K562 (cell line): ENCODE data around the gene FMN2. TPM values are rescaled to one million over a fixed set of nuclear protein-coding genes. Genes with fewer than 3 reads are reported as not detected.

ENCODE experiments used
- ATAC-seq: fragments of 200-7000 bp; cut with Tn5 transposase; 3 replicates; pipeline ENCODE4 v1.9.1; 2020; ENCODE audit warnings: moderate library complexity
- BruUV-seq: library from RNA; stranded (reverse); fragments of 400-500 nt; replicated peaks from 2 replicates; lab custom pipeline; 2021; lab: Mats Ljungman, UMichigan
- CTCF ChIA-PET: fragments of 300-600 bp; formaldehyde crosslinking; extraction: SDS; loops from one replicate; lab custom pipeline; 2021; ENCODE audit warnings: low intra/inter-chr PET ratio; lab: Yijun Ruan, JAX
- POLR2A ChIA-PET: fragments of 300-600, 350-650 bp; sonication (Branson Sonifier 250); formaldehyde crosslinking; extraction: SDS; loops from one replicate; lab custom pipeline; 2021; ENCODE audit warnings: antibody characterized with exemption, inconsistent platforms; lab: Yijun Ruan, JAX
- DNase-seq, 4 experiments: peaks; one replicate each; pipeline versions ENCODE4 v3.0.0 to v3.0.0-alpha.2; 2011 to 2018; ENCODE audit warnings: low spot score in 3 of 4, mixed read lengths in 3 of 4; ENCODE audit errors: extremely low read depth in 1 of 4
- FAIRE-seq: peaks from 2 replicates; lab custom pipeline; 2011; peaks lifted over from hg19 to GRCh38; lab: Jason Lieb, UNC
- H2AFZ ChIP-seq: 2 replicates; pipeline ENCODE4 v1.6.0; 2011; ENCODE audit warnings: low read depth, low read length, control low read depth, inconsistent platforms
- H3K27ac ChIP-seq: fragments of 200-600 bp; 3 replicates; pipeline ENCODE4 v1.8.0; 2011; ENCODE audit warnings: low read depth, mild to moderate bottlenecking, control low read depth, inconsistent platforms, low read length, moderate library complexity, mixed read lengths; ENCODE audit errors: extremely low read depth
- H3K27me3 ChIP-seq, 2 experiments: fragments of 300-600 bp in 1 of 2; 2 replicates in 1 of 2; 3 replicates in 1 of 2; pipeline versions ENCODE4 v1.6.0 to v1.8.0; 2011; ENCODE audit warnings: inconsistent platforms in 2 of 2, low read length in 2 of 2, mild to moderate bottlenecking in 1 of 2, mixed read lengths in 1 of 2, moderate library complexity in 1 of 2; ENCODE audit not compliant: control insufficient read depth in 2 of 2, insufficient read depth in 2 of 2
- H3K36me3 ChIP-seq: fragments of 300-600 bp; 3 replicates; pipeline ENCODE4 v1.8.0; 2011; ENCODE audit warnings: mild to moderate bottlenecking, low read length, inconsistent platforms; ENCODE audit not compliant: control insufficient read depth, insufficient read depth
- H3K4me1 ChIP-seq, 2 experiments: fragments of 200-600 bp in 1 of 2; replicated peaks in 1 of 2; 2 replicates in 1 of 2; 3 replicates in 1 of 2; pipeline versions ENCODE4 v1.5.1 to v1.8.0; 2011; ENCODE audit warnings: inconsistent platforms in 2 of 2, low read length in 2 of 2, mild to moderate bottlenecking in 1 of 2, mixed read lengths in 1 of 2, moderate library complexity in 1 of 2; ENCODE audit not compliant: control insufficient read depth in 2 of 2, insufficient read depth in 2 of 2
- H3K4me2 ChIP-seq: 2 replicates; pipeline ENCODE4 v1.6.1; 2011; ENCODE audit warnings: low read length, control low read depth, inconsistent platforms, mixed read lengths; ENCODE audit not compliant: insufficient read depth
- H3K4me3 ChIP-seq: fragments of 200-600 bp; sonication (generic), shearing (Covaris generic); 2 replicates; pipeline ENCODE4 v1.5.1; 2016; ENCODE audit warnings: control low read depth, inconsistent platforms
- H3K79me2 ChIP-seq: fragments of 200-600 bp; 3 replicates; pipeline ENCODE4 v1.8.0; 2011; ENCODE audit warnings: low read length, inconsistent platforms; ENCODE audit not compliant: control insufficient read depth, insufficient read depth
- H3K9ac ChIP-seq, 2 experiments: 2 replicates each; pipeline versions ENCODE4 v1.6.0 to v1.6.1; 2011; ENCODE audit warnings: low read depth in 2 of 2, low read length in 2 of 2, control low read depth in 1 of 2, inconsistent platforms in 1 of 2, mild to moderate bottlenecking in 1 of 2, mixed read lengths in 1 of 2; ENCODE audit not compliant: insufficient read depth in 1 of 2
- H3K9me1 ChIP-seq: one replicate; pipeline ENCODE4 v1.6.0; 2011; ENCODE audit warnings: inconsistent platforms, mild to moderate bottlenecking, low read length, moderate library complexity; ENCODE audit not compliant: control insufficient read depth, insufficient read depth
- H3K9me3 ChIP-seq: replicated peaks from 2 replicates; pipeline ENCODE4 v1.5.1; 2011; ENCODE audit warnings: low read depth, low read length, inconsistent platforms; ENCODE audit not compliant: control insufficient read depth, insufficient read depth
- H4K20me1 ChIP-seq: replicated peaks from 2 replicates; pipeline ENCODE4 v1.6.1; 2011; ENCODE audit warnings: low read length, inconsistent platforms, mixed read lengths; ENCODE audit not compliant: control insufficient read depth, insufficient read depth
- CBFA2T2 ChIP-seq: fragments of 450-650 bp; conservative IDR thresholded peaks from 2 replicates; pipeline ENCODE4 v1.6.1; 2017; ENCODE audit warnings: mild to moderate bottlenecking
- CBFA2T3 ChIP-seq: fragments of 450-650 bp; IDR thresholded peaks from 2 replicates; pipeline ENCODE4 v1.6.1; 2017
- CHD1 ChIP-seq: fragments of 200-600 bp; sonication (generic); IDR thresholded peaks from one replicate; pipeline ENCODE4 v1.6.1; 2012; ENCODE audit warnings: mild to moderate bottlenecking, moderate library complexity, low read length, inconsistent platforms
- DNMT1 ChIP-seq: fragments of 450-650 bp; IDR thresholded peaks from 2 replicates; pipeline ENCODE4 v1.6.1; 2016; ENCODE audit warnings: antibody characterized with exemption, mild to moderate bottlenecking
- EZH2 ChIP-seq: IDR thresholded peaks from 2 replicates; pipeline ENCODE4 v1.6.1; 2012; ENCODE audit warnings: low read depth, mild to moderate bottlenecking, inconsistent platforms, low read length, borderline replicate concordance
- FOSL1 ChIP-seq: fragments of 200-800 bp; sonication (Bioruptor generic); conservative IDR thresholded peaks from 2 replicates; pipeline ENCODE4 v1.6.1; 2016; ENCODE audit warnings: missing genetic modification characterization, missing compliant biosample characterization
- FOXA3 ChIP-seq, 2 experiments: fragments of 450-650 bp in 1 of 2; sonication (generic) in 1 of 2; formaldehyde crosslinking; IDR thresholded peaks in 1 of 2; conservative IDR thresholded peaks in 1 of 2; 2 replicates each; pipeline versions ENCODE4 v1.4.0 to v1.8.0; 2020 to 2022; ENCODE audit warnings: mild to moderate bottlenecking in 2 of 2, missing genetic modification reagents in 1 of 2
- GABPB1 ChIP-seq: sonication (generic); formaldehyde crosslinking; IDR thresholded peaks from 2 replicates; pipeline ENCODE4 v1.8.0; 2022; ENCODE audit warnings: mild to moderate bottlenecking, missing genetic modification reagents
- MAFG ChIP-seq: fragments of 450-650 bp; conservative IDR thresholded peaks from 2 replicates; pipeline ENCODE4 v1.6.1; 2016; ENCODE audit warnings: missing genetic modification characterization, missing compliant biosample characterization
- MIER1 ChIP-seq: fragments of 450-650 bp; IDR thresholded peaks from 2 replicates; pipeline ENCODE4 v1.6.1; 2016; ENCODE audit warnings: antibody characterized with exemption, mild to moderate bottlenecking, low read depth
- MTA3 ChIP-seq: fragments of 450-650 bp; formaldehyde crosslinking; IDR thresholded peaks from 2 replicates; pipeline ENCODE4 v1.6.1; 2017; ENCODE audit warnings: mild to moderate bottlenecking, borderline replicate concordance
- POLR2H ChIP-seq: IDR thresholded peaks from 2 replicates; pipeline ENCODE4 v1.6.1; 2016; ENCODE audit warnings: missing genetic modification characterization, low read depth, mild to moderate bottlenecking, control low read depth, missing compliant biosample characterization, moderate library complexity
- TAF7 ChIP-seq: fragments of 450-650 bp; IDR thresholded peaks from 2 replicates; pipeline ENCODE4 v1.6.1; 2016; ENCODE audit warnings: missing genetic modification characterization, missing compliant biosample characterization
- TCF3 ChIP-seq: sonication (generic); formaldehyde crosslinking; IDR thresholded peaks from 2 replicates; pipeline ENCODE4 v1.4.0; 2020; ENCODE audit warnings: mild to moderate bottlenecking, missing genetic modification reagents
- U2AF1 ChIP-seq: fragments of 200-400 bp; formaldehyde crosslinking; optimal IDR thresholded peaks from 2 replicates; pipeline ENCODE3; 2017; ENCODE audit warnings: mild to moderate bottlenecking, low read depth, low read length, moderate library complexity
- YBX1 ChIP-seq: fragments of 450-650 bp; IDR thresholded peaks from 2 replicates; pipeline ENCODE4 v1.7.1; 2016; ENCODE audit warnings: mild to moderate bottlenecking
- ZNF174 ChIP-seq: fragments of 250-450 bp; sonication (Bioruptor Pico); IDR thresholded peaks from 2 replicates; pipeline ENCODE4 v1.4.0; 2020; ENCODE audit warnings: mild to moderate bottlenecking
- ZNF184 ChIP-seq: sonication (generic); formaldehyde crosslinking; IDR thresholded peaks from 2 replicates; pipeline ENCODE4 v1.5.0; 2020; ENCODE audit warnings: missing genetic modification reagents
- ZNF699 ChIP-seq: fragments of 250-450 bp; sonication (Bioruptor Pico); IDR thresholded peaks from 2 replicates; pipeline ENCODE4 v1.8.0; 2021; ENCODE audit warnings: mild to moderate bottlenecking, moderate library complexity; ENCODE audit not compliant: insufficient replicate concordance
- WGBS: fragments of 100-300 bp; shearing (Covaris generic); methylation state at CpG from one replicate; pipeline ENCODE4 v1.1.6; 2016; ENCODE audit warnings: low coverage, mixed read lengths; ENCODE audit not compliant: insufficient coverage; ENCODE audit errors: missing lambda C conversion rate; 5-methylcytosine and 5-hydroxymethylcytosine counted together
- in situ Hi-C: fragments of 300-500 bp; cut with MboI; formaldehyde crosslinking; loops from 4 replicates; pipeline ENCODE4 v1.15.0; 2018; ENCODE audit warnings: inconsistent platforms, mixed read lengths
- intact Hi-C: fragments of 100-400 bp; cut with micrococcal nuclease; formaldehyde crosslinking; loops from 2 replicates; pipeline ENCODE4 v1.14.2; 2022
- polyA plus RNA-seq, 8 experiments: library from polyadenylated mRNA; depleted of rRNA in 4 of 8; stranded (reverse) in 5 of 8; unstranded in 3 of 8; fragments of >200 nt; fragmentation: Nextera tagmentation in 2 of 8; fragmentation: Illumina TruSeq in 1 of 8; extraction: Ambion mirVana in 2 of 8; extraction: Trizol in 1 of 8; gene quantifications; 2 replicates each; pipeline versions ENCODE4 v1.2.1 to v1.2.3, GENCODE V29; 2011 to 2014; ENCODE audit warnings: inconsistent platforms in 1 of 8, missing spikeins in 1 of 8
- total RNA-seq, 7 experiments: library from RNA; depleted of rRNA in 6 of 7; stranded (reverse); fragments of >200 nt in 6 of 7; fragmentation: Illumina TruSeq in 2 of 7; extraction: Trizol in 2 of 7; gene quantifications; 2 replicates each; pipeline versions ENCODE4 v1.2.1 to v1.2.3, GENCODE V29; 2011 to 2021; ENCODE audit warnings: low replicate concordance in 1 of 7
- TF ChIP-seq, protein P1 (sequence below): fragments of 250-450 bp; sonication (Bioruptor Pico); IDR thresholded peaks from 2 replicates; pipeline ENCODE4 v1.8.0; 2022; ENCODE audit warnings: moderate library complexity, mild to moderate bottlenecking, inconsistent platforms
- TF ChIP-seq, protein P2 (sequence below): IDR thresholded peaks from 3 replicates; pipeline ENCODE4 v1.6.1; 2011; ENCODE audit warnings: borderline replicate concordance, mild to moderate bottlenecking, moderate library complexity; ENCODE audit not compliant: insufficient read length; ENCODE audit errors: extremely low read depth
- TF ChIP-seq, protein P3 (sequence below): sonication (generic); formaldehyde crosslinking; IDR thresholded peaks from 2 replicates; pipeline ENCODE4 v1.8.1; 2023; ENCODE audit warnings: mild to moderate bottlenecking, missing genetic modification reagents, moderate library complexity

Gene FMN2
- total and polyA plus RNA-seq, 9 of the 15 experiments (the other 6 are each of a cell fraction or from before 2014, with no cell fraction given): 0.15 to 0.45 (median 0.16) TPM; not detected in 3

DNA sequence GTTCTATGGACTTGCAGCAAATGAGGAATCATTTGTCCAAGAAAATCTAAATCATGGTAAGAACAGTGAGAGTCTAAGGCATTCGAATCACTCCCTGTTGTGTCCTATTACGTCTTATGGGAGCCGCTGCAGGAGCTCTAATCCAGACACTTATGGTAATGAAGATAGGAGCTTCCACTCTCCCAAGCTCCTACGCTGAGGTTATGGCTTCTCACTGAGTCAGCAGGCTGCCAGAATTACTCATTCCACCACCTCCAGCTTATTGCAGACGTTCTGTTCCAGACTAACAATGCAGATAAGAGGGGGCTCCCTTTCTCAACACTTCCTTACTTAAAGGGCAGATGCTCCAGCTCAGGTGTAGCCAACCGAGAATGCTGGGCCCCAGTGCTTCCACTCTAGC, 307.7 kb downstream of the FMN2 start:
- DNase-seq (peak in 2 of 4 experiments; percentile 11 to 17), ATAC-seq (peak; percentile 72), FAIRE-seq (no peak)
- in situ Hi-C loops (no loop called here), intact Hi-C loops (no loop called here)
- no peak overlapping the region for H3K4me2 ChIP-seq
- no peaks in the 10 kb centered on the region for H3K27me3 ChIP-seq
- WGBS: 0% methylated on average over 6 of the region's 6 CpGs
- no TSS peak for BruUV-seq
- no peaks in the 10 kb centered on the region for H3K36me3 ChIP-seq
- CTCF ChIA-PET: no interaction called here
- H3K9ac ChIP-seq: no peak overlapping the region
- no peak overlapping the region for H3K4me3 ChIP-seq
- POLR2A ChIA-PET: no interaction called here
- no peak overlapping the region for H2AFZ ChIP-seq
- H3K79me2 ChIP-seq: no peaks in the 10 kb centered on the region
- H3K27ac ChIP-seq: no peak overlapping the region
- no peaks in the 10 kb centered on the region for H3K9me3 ChIP-seq
- H3K4me1 ChIP-seq: no peaks in the 10 kb centered on the region
- H3K9me1 ChIP-seq: no peaks in the 10 kb centered on the region
- no peaks in the 10 kb centered on the region for H4K20me1 ChIP-seq
- TF ChIP-seq ZNF174 (CRISPR knock-in tag) (no peak), POLR2H (tag) (no peak), FOSL1 (peak; percentile 43), TAF7 (no peak), FOXA3 (CRISPR knock-in tag; conservative IDR thresholded peaks at IDR 0.05 in 1 of 2, IDR thresholded peaks at IDR 0.05 in 1 of 2) (no peak), GABPB1 (CRISPR knock-in tag) (no peak), MIER1 (no peak), U2AF1 (no peak), TCF3 (CRISPR knock-in tag) (peak; percentile 24; the same call in 1 of the 2 replicates), MAFG (tag) (peak; percentile 49), EZH2 (no peak), MTA3 (no peak), YBX1 (no peak), ZNF184 (CRISPR knock-in tag) (no peak), CBFA2T2 (peak; percentile 32; the same call in 1 of the 2 replicates), CHD1 (no peak), ZNF699 (CRISPR knock-in tag) (no peak), DNMT1 (no peak), CBFA2T3 (peak; percentile 58)
- TF ChIP-seq, protein P1, sequence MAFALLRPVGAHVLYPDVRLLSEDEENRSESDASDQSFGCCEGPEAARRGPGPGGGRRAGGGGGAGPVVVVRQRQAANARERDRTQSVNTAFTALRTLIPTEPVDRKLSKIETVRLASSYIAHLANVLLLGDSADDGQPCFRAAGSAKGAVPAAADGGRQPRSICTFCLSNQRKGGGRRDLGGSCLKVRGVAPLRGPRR (CRISPR knock-in tag): no peak
- TF ChIP-seq, protein P2, sequence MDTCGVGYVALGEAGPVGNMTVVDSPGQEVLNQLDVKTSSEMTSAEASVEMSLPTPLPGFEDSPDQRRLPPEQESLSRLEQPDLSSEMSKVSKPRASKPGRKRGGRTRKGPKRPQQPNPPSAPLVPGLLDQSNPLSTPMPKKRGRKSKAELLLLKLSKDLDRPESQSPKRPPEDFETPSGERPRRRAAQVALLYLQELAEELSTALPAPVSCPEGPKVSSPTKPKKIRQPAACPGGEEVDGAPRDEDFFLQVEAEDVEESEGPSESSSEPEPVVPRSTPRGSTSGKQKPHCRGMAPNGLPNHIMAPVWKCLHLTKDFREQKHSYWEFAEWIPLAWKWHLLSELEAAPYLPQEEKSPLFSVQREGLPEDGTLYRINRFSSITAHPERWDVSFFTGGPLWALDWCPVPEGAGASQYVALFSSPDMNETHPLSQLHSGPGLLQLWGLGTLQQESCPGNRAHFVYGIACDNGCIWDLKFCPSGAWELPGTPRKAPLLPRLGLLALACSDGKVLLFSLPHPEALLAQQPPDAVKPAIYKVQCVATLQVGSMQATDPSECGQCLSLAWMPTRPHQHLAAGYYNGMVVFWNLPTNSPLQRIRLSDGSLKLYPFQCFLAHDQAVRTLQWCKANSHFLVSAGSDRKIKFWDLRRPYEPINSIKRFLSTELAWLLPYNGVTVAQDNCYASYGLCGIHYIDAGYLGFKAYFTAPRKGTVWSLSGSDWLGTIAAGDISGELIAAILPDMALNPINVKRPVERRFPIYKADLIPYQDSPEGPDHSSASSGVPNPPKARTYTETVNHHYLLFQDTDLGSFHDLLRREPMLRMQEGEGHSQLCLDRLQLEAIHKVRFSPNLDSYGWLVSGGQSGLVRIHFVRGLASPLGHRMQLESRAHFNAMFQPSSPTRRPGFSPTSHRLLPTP: no peak
- TF ChIP-seq, protein P3, sequence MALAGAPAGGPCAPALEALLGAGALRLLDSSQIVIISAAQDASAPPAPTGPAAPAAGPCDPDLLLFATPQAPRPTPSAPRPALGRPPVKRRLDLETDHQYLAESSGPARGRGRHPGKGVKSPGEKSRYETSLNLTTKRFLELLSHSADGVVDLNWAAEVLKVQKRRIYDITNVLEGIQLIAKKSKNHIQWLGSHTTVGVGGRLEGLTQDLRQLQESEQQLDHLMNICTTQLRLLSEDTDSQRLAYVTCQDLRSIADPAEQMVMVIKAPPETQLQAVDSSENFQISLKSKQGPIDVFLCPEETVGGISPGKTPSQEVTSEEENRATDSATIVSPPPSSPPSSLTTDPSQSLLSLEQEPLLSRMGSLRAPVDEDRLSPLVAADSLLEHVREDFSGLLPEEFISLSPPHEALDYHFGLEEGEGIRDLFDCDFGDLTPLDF: no peak
